Spleen (tissue), 11 donors: ENCODE data around the gene STAG1. TPM values are rescaled to one million over a fixed set of nuclear protein-coding genes. Genes with fewer than 3 reads are reported as not detected.

Experiments used
- DNase-seq: peaks from one replicate; pipeline ENCODE4 v3.0.0-alpha.2; 2020
- H3K27ac ChIP-seq, 8 donors: fragments of 200-600 bp; sonication (generic) in 7 of 8; 1 replicate in 4 of 8; 2 replicates in 4 of 8; pipeline versions ENCODE4 v1.5.0 to v1.8.0; 2016 to 2021; ENCODE audit warnings: inconsistent platforms in 4 of 8, mild to moderate bottlenecking in 4 of 8, moderate library complexity in 1 of 8
- H3K27me3 ChIP-seq, 7 donors: fragments of 200-600 bp; sonication (generic) in 6 of 7; replicated peaks in 1 of 7; 1 replicate in 4 of 7; 2 replicates in 3 of 7; pipeline versions ENCODE4 v1.5.0 to v1.8.0; 2016 to 2021; ENCODE audit warnings: inconsistent platforms in 3 of 7, mild to moderate bottlenecking in 1 of 7
- H3K36me3 ChIP-seq, 6 donors: fragments of 200-600 bp; sonication (generic) in 5 of 6; 1 replicate in 4 of 6; 2 replicates in 2 of 6; pipeline versions ENCODE4 v1.5.0 to v1.8.0; 2016 to 2021; ENCODE audit warnings: inconsistent platforms in 2 of 6
- H3K4me1 ChIP-seq, 6 donors: fragments of 200-600 bp; sonication (generic) in 5 of 6; 1 replicate in 3 of 6; 2 replicates in 3 of 6; pipeline versions ENCODE4 v1.5.0 to v1.8.0; 2016 to 2021; ENCODE audit warnings: inconsistent platforms in 3 of 6
- H3K4me3 ChIP-seq, 8 donors: fragments of 200-600 bp; sonication (generic) in 7 of 8; 1 replicate in 4 of 8; 2 replicates in 4 of 8; pipeline versions ENCODE4 v1.5.0 to v1.8.0; 2016 to 2021; ENCODE audit warnings: inconsistent platforms in 4 of 8, mild to moderate bottlenecking in 4 of 8, moderate library complexity in 2 of 8
- H3K9me3 ChIP-seq, 8 donors: fragments of 200-600 bp; sonication (generic) in 7 of 8; 1 replicate in 4 of 8; 2 replicates in 4 of 8; pipeline versions ENCODE4 v1.5.0 to v1.8.0; 2016 to 2021; ENCODE audit warnings: inconsistent platforms in 4 of 8
- POLR2A ChIP-seq, 3 donors: fragments of 450-650 bp; IDR thresholded peaks; one replicate each; pipeline ENCODE4 v1.5.1; 2017; ENCODE audit warnings: antibody characterized with exemption in 3 of 3, mild to moderate bottlenecking in 1 of 3
- POLR2AphosphoS5 ChIP-seq, 3 donors: sonication (generic); formaldehyde crosslinking; IDR thresholded peaks; one replicate each; pipeline ENCODE4 v1.5.1; 2017; ENCODE audit warnings: antibody characterized with exemption in 3 of 3
- WGBS, 5 donors: extraction: QIAGEN DNeasy Blood & Tissue Kit in 3 of 5; methylation state at CpG; one replicate each; pipeline versions ENCODE4 v1.1.5 to v1.1.7; 2013 to 2018; 5-methylcytosine and 5-hydroxymethylcytosine counted together
- intact Hi-C: fragments of 100-400 bp; cut with DNase I; formaldehyde crosslinking; loops from one replicate; pipeline ENCODE4 v1.15.0; 2023; ENCODE audit warnings: low total_unique reads
- polyA plus RNA-seq, 3 donors: library from polyadenylated mRNA; stranded (reverse); fragments of 200-250 nt; gene quantifications; one replicate each; pipeline ENCODE4 v1.2.1, GENCODE V29; 2013
- total RNA-seq, 7 donors: library from RNA; depleted of rRNA in 3 of 7; stranded (reverse); fragments of >200 nt in 3 of 7; fragmentation: NEBNext Ultra II Directional in 4 of 7; extraction: Animal tissue kit (Norgen Biotek cat#: 25700) in 4 of 7; gene quantifications; one replicate each; pipeline versions ENCODE4 v1.1.0 to v1.2.1, GENCODE V29; 2016 to 2021
- TF ChIP-seq, protein P1 (sequence below), 11 experiments: fragments of 200-600 bp in 7 of 11; fragments of 450-650 bp in 4 of 11; sonication (generic) in 4 of 11; IDR thresholded peaks in 8 of 11; conservative IDR thresholded peaks in 3 of 11; 1 replicate in 7 of 11; 2 replicates in 4 of 11; pipeline versions ENCODE4 v1.4.0 to v1.8.0; 2016 to 2021; ENCODE audit warnings: antibody characterized with exemption in 11 of 11, inconsistent platforms in 4 of 11, mild to moderate bottlenecking in 1 of 11
- donor health status: healthy with polysubstance abuse.
- donor health status: DM: no; HTN: no; CAD: no; lungs with moderate emphysema.
- donor health status: DM: no; HTN: no; CAD: no.
- donor health status: Bipolar disorder and iron deficiency.
- donor health status: healthy.
- donor health status: DM: no; HTN: no; CAD: no.
- donor health status: DM: yes; HTN: yes; CAD: no.

The STAG1 gene
- total and polyA plus RNA-seq, 10 donors: 7.2 to 61.6 (median 47.3) TPM

DNA sequence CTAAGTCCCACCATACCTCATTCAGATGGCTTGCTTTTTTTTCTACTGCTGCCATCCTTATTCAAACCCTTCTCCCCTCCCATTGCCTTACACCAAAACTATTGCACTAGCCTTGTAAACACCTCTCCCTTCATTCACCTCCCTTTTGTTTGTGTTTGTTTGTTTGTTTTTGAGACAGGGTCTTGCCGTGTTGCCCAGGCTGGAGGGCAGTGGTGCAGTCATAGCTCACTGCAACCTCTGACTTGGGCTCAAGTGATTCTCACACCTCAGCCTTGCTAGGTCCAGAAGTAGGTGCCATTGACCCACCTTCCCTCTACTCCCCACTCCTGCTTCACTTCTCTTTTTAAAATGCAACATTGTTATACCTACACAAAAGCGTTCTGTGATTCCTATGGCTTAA is 3.0 kb upstream of the STAG1 start:
- Histone ChIP-seq H3K9me3 (no peaks in the 10 kb centered on the region), H3K36me3 (no peaks in the 10 kb centered on the region), H3K4me1 (peaks cover 16 to 41% (median 21%) of the 10 kb centered on the region in 6 donors), H3K27me3 (no peaks in the 10 kb centered on the region), H3K27ac (no peak overlapping the region), H3K4me3 (no peak overlapping the region)
- intact Hi-C loops: loop anchor here (5.0 to 10.0 kb wide), 3 partner anchors 257 to 560 kb away; partner anchors contain the start of genes MSL2 and PCCB
- TF ChIP-seq POLR2AphosphoS5 (IDR thresholded peaks at IDR 0.05) (no peak), POLR2A (IDR thresholded peaks at IDR 0.05) (no peak)
- TF ChIP-seq, protein P1, sequence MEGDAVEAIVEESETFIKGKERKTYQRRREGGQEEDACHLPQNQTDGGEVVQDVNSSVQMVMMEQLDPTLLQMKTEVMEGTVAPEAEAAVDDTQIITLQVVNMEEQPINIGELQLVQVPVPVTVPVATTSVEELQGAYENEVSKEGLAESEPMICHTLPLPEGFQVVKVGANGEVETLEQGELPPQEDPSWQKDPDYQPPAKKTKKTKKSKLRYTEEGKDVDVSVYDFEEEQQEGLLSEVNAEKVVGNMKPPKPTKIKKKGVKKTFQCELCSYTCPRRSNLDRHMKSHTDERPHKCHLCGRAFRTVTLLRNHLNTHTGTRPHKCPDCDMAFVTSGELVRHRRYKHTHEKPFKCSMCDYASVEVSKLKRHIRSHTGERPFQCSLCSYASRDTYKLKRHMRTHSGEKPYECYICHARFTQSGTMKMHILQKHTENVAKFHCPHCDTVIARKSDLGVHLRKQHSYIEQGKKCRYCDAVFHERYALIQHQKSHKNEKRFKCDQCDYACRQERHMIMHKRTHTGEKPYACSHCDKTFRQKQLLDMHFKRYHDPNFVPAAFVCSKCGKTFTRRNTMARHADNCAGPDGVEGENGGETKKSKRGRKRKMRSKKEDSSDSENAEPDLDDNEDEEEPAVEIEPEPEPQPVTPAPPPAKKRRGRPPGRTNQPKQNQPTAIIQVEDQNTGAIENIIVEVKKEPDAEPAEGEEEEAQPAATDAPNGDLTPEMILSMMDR (IDR thresholded peaks at IDR 0.05 in 8 of 11, conservative IDR thresholded peaks at IDR 0.05 in 3 of 11): no peak
- 93 to 99% (median 95%) methylated on average over 2 of the region's 2 CpGs for WGBS, 5 donors
- DNase-seq: no peak

DNA sequence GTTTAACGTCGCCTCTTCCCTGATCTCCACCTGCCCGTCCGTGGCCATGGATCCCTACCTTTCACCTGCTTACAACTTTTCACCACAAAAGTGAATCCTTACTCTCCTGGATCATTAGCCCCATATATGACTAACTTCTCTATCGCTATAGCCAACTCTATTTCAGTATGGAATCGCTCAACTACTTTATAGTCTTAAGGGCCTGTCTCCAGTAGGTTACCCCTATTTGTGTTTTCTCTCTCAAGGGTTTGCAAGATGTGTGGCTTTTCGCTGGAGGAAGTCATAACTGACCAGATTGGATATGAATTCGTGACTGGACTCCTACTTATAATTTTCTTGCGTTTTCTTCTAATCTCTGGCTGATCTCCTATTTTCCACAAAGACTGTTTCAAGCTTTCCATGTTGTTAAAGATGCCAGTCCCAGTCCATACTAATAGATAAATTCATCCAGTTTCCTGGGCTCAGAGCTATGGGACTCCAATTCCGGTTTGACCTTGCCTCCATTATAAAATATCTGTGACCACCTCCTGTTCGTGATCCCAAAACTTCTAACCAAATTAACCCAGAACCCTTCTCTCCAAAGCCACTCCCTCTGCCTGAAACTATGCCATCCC is 1.3 kb upstream of the STAG1 start:
- intact Hi-C loops: loop anchor here (5.0 to 10.0 kb wide), 5 partner anchors 109 to 676 kb away; partner anchors contain the start of genes MSL2, NCK1 and PCCB
- H3K9me3 ChIP-seq: no peaks in the 10 kb centered on the region
- no peaks in the 10 kb centered on the region for H3K27me3 ChIP-seq
- H3K27ac ChIP-seq: peak overlapping the region; percentile 94 to 100 (median 98)
- H3K36me3 ChIP-seq: no peaks in the 10 kb centered on the region
- TF ChIP-seq POLR2A (IDR thresholded peaks at IDR 0.05): no peak
- no peak for TF ChIP-seq POLR2AphosphoS5 (IDR thresholded peaks at IDR 0.05)
- TF ChIP-seq, protein P1 (IDR thresholded peaks at IDR 0.05 in 8 of 11, conservative IDR thresholded peaks at IDR 0.05 in 3 of 11): no peak
- peaks cover 30 to 56% (median 38%) of the 10 kb centered on the region in 6 donors for H3K4me1 ChIP-seq
- WGBS, 5 donors: 49 to 74% (median 50%) methylated on average over 11 of the region's 11 CpGs
- DNase-seq: no peak
- H3K4me3 ChIP-seq: peak overlapping the region; percentile 33 to 90 (median 60)

DNA sequence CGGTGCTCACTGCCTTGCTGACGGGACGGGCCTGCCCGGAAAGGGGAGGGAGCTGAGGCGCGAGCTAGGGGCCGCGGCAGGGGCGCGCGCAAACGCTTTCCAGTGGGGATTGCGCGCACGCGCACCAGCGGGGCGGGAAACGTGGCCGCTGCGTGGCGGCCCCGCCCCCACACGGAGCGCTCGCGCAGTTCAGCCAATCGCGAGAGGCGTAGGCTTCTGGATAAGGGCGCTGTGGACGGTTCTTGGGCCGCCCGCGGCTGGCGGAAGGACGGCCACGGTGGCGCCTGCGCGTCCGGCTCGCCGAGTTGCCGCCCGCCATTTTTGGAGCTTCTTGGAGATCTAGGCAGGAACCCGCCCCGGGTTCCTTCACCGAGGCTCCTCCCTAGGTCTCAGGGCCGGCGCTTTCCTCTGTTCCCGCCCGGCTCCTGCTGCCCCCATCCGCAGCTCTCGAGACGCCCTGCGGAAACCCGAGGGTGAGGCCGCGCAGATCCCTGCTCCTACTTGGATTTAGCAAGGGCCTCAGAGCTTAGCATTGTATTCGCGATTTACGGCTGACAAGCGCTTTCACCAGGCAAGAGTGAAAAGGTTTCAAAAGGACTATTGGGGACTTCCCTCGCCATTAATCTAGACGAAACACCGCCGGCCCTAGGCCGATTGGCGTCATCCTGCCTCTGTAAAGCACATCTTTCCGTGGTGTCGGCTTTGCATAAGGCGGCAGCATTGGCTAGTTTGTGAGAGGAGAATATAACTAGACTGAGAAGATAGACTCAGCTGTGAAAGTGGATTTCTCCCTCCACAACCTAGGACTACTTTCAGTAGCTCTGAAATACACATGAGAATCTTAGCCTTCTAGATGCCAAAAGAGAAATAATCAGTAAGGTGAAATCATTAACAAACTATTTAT is 496 bp upstream of the STAG1 start:
- intact Hi-C loops: loop anchor here (5.0 to 10.0 kb wide), 5 partner anchors 110 to 675 kb away; partner anchors contain the start of genes MSL2, NCK1 and PCCB
- Histone ChIP-seq H3K4me1 (peaks cover 30 to 56% (median 42%) of the 10 kb centered on the region in 6 donors), H3K36me3 (no peaks in the 10 kb centered on the region), H3K27me3 (no peaks in the 10 kb centered on the region), H3K9me3 (no peaks in the 10 kb centered on the region), H3K4me3 (peak overlapping the region; percentile 54 to 90 (median 60)), H3K27ac (peak overlapping the region; percentile 95 to 100 (median 98))
- TF ChIP-seq POLR2A (IDR thresholded peaks at IDR 0.05): peak in 2 of 3 donors; percentile 47 to 51
- TF ChIP-seq, protein P1 (IDR thresholded peaks at IDR 0.05 in 8 of 11, conservative IDR thresholded peaks at IDR 0.05 in 3 of 11): peak in 9 of 11 experiments; percentile 14 to 100 (median 100)
- peak; percentile 71 to 98 (median 96) for TF ChIP-seq POLR2AphosphoS5 (IDR thresholded peaks at IDR 0.05)
- peak; percentile 100 for DNase-seq
- WGBS, 5 donors: 0 to 1% (median 0%) methylated on average over 45 to 73 of the region's 73 CpGs
